Bronchial epithelial cell (primary cell): ENCODE measurements around the gene KPNA4. TPM values are rescaled to one million over a fixed set of nuclear protein-coding genes. Genes with fewer than 3 reads are reported as not detected.
"Not testable (repeated sequence)": the region's sequence is repeated elsewhere in the genome, so short reads cannot be mapped to it uniquely, and the experiment has no call there.

Experiments used
- DNase-seq: peaks from one replicate; pipeline ENCODE4 v3.0.0-alpha.2; 2010; ENCODE audit warnings: low read depth
- FAIRE-seq: peaks from 2 replicates; lab custom pipeline; 2011; peaks lifted over from hg19 to GRCh38; lab: Jason Lieb, UNC
- H3K27me3 ChIP-seq: 2 replicates; pipeline ENCODE4 v1.5.1; 2011; ENCODE audit warnings: low read length; ENCODE audit not compliant: control insufficient read depth, insufficient read depth
- H3K36me3 ChIP-seq: 2 replicates; pipeline ENCODE4 v1.5.1; 2011; ENCODE audit warnings: low read length; ENCODE audit not compliant: control insufficient read depth, insufficient read depth
- H3K4me3 ChIP-seq: 2 replicates; pipeline ENCODE4 v1.5.1; 2011; ENCODE audit warnings: mild to moderate bottlenecking, low read depth, low read length, control low read depth
- total RNA-seq: library from RNA; depleted of rRNA; stranded (reverse); fragments of >200 nt; gene quantifications from 2 replicates; pipeline ENCODE4 v1.2.1, GENCODE V29; 2014
- TF ChIP-seq, protein P1 (sequence below): IDR thresholded peaks from 2 replicates; pipeline ENCODE4 v1.5.1; 2011; ENCODE audit warnings: mild to moderate bottlenecking, moderate library complexity, low read length, control low read depth, inconsistent platforms; ENCODE audit not compliant: insufficient read depth, severe bottlenecking

The KPNA4 gene
- total RNA-seq, 1 donor from 2014 or later: 39.5 TPM

DNA sequence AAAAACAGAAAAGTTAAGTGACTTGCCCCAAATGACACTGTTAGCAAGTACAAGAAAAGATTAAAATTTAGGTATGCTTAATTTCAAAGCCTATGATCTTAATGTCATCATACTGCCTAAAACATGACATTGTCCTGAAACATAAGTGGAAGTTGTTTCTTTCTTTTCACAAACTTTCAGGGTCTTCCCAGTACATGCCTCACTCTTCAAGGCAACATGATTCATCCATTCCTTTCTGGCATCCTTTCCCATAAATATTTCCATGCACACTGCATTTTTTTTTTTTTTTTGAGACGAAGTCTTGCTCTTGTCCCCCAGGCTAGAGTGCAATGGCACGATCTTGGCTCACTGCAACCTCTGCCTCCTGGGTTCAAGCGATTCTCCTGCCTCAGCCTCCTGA, 42.5 kb upstream of the KPNA4 start:
- H3K27me3 ChIP-seq: no peaks in the 10 kb centered on the region
- DNase-seq (no peak), FAIRE-seq (no peak)
- H3K36me3 ChIP-seq: no peaks in the 10 kb centered on the region
- TF ChIP-seq, protein P1, sequence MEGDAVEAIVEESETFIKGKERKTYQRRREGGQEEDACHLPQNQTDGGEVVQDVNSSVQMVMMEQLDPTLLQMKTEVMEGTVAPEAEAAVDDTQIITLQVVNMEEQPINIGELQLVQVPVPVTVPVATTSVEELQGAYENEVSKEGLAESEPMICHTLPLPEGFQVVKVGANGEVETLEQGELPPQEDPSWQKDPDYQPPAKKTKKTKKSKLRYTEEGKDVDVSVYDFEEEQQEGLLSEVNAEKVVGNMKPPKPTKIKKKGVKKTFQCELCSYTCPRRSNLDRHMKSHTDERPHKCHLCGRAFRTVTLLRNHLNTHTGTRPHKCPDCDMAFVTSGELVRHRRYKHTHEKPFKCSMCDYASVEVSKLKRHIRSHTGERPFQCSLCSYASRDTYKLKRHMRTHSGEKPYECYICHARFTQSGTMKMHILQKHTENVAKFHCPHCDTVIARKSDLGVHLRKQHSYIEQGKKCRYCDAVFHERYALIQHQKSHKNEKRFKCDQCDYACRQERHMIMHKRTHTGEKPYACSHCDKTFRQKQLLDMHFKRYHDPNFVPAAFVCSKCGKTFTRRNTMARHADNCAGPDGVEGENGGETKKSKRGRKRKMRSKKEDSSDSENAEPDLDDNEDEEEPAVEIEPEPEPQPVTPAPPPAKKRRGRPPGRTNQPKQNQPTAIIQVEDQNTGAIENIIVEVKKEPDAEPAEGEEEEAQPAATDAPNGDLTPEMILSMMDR: no peak
- no peak overlapping the region for H3K4me3 ChIP-seq

DNA sequence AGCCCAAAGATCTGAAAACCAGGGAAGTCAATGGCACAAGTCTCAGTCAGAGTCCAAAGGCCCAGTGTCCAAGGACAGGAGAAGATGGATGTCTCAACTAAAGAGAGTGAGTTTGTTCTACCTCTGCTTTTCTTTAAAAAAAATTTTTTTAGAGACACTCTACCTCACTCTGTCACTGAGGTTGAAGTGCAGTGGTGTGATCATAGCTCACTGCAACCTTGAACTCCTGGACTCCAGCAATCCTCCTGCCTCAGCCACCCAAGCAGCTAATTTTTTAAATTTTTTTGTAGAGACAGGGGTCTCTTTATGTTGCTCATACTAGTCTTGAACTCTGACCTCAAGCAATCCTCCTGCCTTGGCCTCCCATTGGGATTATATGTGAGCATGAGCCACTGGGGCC, 39.9 kb upstream of the KPNA4 start:
- H3K27me3 ChIP-seq: no peaks in the 10 kb centered on the region
- FAIRE-seq: no peak
- TF ChIP-seq, protein P1: no peak

DNA sequence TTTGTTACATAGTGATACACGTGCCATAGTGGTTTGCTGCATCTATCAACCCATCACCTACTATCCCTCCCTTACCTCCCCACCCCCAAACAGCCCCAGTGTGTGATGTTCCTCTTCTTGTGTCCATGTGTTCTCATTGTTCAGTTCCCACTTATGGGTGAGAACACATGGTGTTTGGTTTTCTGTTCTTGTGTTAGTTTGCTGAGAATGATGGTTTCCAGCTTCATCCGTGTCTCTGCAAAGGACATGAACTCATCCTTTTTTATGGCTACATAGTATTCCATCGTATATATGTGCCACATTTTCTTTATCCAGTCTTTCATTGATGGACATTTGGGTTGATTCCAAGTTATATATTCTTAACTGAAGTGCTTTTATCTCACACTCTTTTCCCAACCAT, 38.5 kb upstream of the KPNA4 start:
- DNase-seq, H3K4me3 ChIP-seq, H3K27me3 ChIP-seq, FAIRE-seq, H3K36me3 ChIP-seq: not testable (repeated sequence)

More for the DNA sequence above, 39.9 kb upstream of the KPNA4 start:
- no peak overlapping the region for H3K4me3 ChIP-seq
- no peak for DNase-seq
- no peaks in the 10 kb centered on the region for H3K36me3 ChIP-seq

DNA sequence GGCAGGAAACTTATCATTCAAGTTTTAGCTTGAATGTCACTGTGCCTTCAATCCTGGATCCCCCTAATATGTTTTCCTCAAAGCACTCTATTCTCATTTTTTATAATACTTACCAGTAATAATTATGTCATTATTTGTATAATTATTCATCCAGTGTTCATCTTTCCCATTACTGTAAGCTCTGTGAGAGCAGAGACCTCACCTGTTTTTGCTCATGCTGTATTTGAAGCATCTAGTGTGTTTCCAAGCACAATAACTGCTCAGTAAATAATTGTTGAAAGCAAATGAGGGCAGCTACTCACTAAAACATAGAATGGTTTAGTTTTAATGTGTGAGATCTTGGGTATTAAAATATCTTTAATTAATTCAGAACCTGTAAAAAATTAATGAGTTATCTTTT, 36.9 kb upstream of the KPNA4 start:
- no peaks in the 10 kb centered on the region for H3K27me3 ChIP-seq
- DNase-seq (no peak), FAIRE-seq (no peak)
- no peak overlapping the region for H3K4me3 ChIP-seq
- TF ChIP-seq, protein P1: no peak
- no peaks in the 10 kb centered on the region for H3K36me3 ChIP-seq

DNA sequence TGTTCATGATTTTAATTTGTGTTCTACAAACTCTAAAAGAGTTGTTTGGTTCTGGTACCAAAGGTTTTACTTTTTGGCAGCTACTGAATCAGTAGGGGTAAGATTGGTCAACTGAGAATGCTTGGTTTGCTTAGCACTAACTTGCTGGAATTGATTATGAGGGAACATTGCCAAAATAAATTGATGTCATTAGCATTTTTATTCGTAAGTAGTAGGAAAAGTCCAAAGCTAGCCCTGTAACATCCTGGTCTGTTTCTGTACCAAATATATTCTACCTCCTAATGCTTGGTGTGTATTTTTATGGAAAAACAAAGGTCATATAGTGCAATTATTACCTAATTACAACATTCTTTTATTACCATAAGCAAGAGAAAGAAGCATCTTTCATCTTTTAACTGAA, 35.9 kb upstream of the KPNA4 start:
- TF ChIP-seq, protein P1: no peak
- Histone ChIP-seq H3K36me3 (no peaks in the 10 kb centered on the region), H3K4me3 (no peak overlapping the region), H3K27me3 (no peaks in the 10 kb centered on the region)
- DNase-seq (no peak), FAIRE-seq (no peak)

DNA sequence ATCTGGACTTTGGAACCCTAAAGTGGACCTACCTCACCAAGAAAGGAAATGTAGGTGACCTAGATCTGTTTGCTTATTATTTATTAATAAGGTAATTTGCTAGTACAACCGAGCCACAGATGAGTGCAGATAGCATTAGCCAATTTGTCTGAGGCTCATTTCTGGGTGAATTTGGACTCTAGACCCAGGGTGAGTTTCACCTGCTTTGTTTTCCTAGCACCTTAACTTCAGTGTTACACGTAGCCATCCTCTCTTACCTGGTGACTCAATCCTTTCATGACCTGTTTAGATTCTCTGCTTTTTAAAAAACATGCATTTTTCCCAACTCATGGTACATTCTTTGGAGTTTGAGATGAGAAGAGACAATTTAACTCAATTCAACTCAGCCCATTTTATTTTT, 33.5 kb upstream of the KPNA4 start:
- TF ChIP-seq, protein P1: no peak
- Histone ChIP-seq H3K4me3 (no peak overlapping the region), H3K27me3 (no peaks in the 10 kb centered on the region), H3K36me3 (no peaks in the 10 kb centered on the region)
- no peak for FAIRE-seq
- DNase-seq: no peak
